ENCODE results near the gene NKX1-1.

- TF ChIP-seq, protein P1, sequence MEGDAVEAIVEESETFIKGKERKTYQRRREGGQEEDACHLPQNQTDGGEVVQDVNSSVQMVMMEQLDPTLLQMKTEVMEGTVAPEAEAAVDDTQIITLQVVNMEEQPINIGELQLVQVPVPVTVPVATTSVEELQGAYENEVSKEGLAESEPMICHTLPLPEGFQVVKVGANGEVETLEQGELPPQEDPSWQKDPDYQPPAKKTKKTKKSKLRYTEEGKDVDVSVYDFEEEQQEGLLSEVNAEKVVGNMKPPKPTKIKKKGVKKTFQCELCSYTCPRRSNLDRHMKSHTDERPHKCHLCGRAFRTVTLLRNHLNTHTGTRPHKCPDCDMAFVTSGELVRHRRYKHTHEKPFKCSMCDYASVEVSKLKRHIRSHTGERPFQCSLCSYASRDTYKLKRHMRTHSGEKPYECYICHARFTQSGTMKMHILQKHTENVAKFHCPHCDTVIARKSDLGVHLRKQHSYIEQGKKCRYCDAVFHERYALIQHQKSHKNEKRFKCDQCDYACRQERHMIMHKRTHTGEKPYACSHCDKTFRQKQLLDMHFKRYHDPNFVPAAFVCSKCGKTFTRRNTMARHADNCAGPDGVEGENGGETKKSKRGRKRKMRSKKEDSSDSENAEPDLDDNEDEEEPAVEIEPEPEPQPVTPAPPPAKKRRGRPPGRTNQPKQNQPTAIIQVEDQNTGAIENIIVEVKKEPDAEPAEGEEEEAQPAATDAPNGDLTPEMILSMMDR (IDR thresholded peaks at IDR 0.05; ENCODE audit: poor library complexity, severe bottlenecking) = no peak
- TF ChIP-seq EZH2 (IDR thresholded peaks at IDR 0.05; ENCODE audit: borderline replicate concordance, insufficient read depth, low read length, poor library complexity, severe bottlenecking) (no peak), EP300 (conservative IDR thresholded peaks at IDR 0.05; ENCODE audit: poor library complexity, severe bottlenecking) (no peak), POLR2AphosphoS5 (IDR thresholded peaks at IDR 0.05) (no peak), RAD21 (conservative IDR thresholded peaks at IDR 0.05) (no peak), REST (IDR thresholded peaks at IDR 0.05; ENCODE audit: borderline replicate concordance) (no peak), MXI1 (conservative IDR thresholded peaks at IDR 0.05; ENCODE audit: poor library complexity, severe bottlenecking) (no peak)
These were observed 5.9 kb downstream of the NKX1-1 start for GRCh38 chr4:1400191-1400805.

All from neural cell (in vitro differentiated cells).